Measurements from ENCODE around the gene GBA2.

Gene GBA2

GRCh38 chr9:35737143-35737542 is 11.9 kb downstream of the GBA2 start:
- no peak for DNase-seq

GRCh38 chr9:35736201-35736633 is 12.8 kb downstream of the GBA2 start:
- peak; percentile 82 for DNase-seq

- DNase-seq: no peak
Measured at GRCh38 chr9:35734096-35734495, 14.9 kb downstream of the GBA2 start.

DNA sequence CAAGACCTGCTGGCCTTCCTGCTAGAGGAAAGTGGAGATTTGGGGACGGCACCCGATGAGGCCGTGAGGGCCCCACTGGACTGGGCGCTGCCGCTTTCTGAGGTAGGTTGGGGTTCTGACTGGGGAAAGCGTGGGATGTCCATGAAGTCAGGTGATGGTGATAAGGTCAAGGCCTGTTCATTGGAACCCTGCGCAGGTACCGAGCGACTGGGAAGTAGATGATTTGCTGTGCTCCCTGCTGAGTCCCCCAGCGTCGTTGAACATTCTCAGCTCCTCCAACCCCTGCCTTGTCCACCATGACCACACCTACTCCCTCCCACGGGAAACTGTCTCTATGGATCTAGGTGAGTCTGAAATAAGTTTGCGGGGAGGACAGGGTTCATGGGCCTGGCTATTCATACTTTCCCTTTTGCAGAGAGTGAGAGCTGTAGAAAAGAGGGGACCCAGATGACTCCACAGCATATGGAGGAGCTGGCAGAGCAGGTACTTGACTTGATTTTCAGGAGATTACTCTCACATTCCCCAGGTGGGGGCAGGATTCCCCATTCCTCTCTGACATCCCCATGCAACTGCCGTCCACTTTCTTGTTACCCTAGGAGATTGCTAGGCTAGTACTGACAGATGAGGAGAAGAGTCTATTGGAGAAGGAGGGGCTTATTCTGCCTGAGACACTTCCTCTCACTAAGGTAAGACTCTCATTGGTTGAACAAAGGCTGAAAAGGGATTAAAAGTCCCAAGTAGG is 16.1 kb downstream of the GBA2 start:
- DNase-seq: no peak

DNA sequence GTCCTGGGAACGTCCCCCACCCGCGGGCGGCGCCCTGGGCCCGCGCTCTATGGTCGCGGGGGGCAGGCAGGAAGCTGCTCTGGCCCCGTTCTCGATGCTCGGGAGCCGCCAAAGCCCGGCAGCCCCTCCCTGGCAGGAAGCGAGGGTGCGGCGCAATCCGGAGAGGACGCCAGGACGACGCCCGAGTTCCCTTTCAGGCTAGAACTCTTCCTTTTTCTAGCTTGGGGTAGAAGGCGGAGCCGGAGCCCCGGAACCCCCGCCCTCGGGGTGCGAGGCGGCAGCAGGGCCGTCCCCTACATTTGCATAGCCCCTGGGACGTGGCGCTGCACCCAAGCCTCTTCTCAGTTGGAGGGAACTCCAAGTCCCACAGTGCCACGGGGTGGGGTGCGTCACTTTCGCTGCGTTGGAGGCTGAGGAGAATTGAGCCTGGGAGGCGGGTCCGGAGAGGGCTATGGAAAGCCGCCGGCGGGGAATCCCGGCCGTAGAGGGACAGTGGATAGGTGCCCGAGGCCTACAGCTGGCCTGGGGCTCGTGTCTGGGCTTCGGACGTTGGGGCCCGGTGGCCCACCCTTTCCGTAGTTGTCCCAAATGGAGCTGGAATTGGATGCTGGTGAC is 16.7 kb downstream of the GBA2 start, which contains the start of the genes CREB3 and TLN1:
Gene CREB3 (plus strand): TSS at position 482 of the 615 bp plus-strand sequence. CDS start 107 bp downstream, at position 589.
Gene TLN1 (minus strand): TSS at position 11 of the 615 bp plus-strand sequence. CDS start 6,501 bp downstream, outside the sequence.
- peak; percentile 99 for DNase-seq

DNA sequence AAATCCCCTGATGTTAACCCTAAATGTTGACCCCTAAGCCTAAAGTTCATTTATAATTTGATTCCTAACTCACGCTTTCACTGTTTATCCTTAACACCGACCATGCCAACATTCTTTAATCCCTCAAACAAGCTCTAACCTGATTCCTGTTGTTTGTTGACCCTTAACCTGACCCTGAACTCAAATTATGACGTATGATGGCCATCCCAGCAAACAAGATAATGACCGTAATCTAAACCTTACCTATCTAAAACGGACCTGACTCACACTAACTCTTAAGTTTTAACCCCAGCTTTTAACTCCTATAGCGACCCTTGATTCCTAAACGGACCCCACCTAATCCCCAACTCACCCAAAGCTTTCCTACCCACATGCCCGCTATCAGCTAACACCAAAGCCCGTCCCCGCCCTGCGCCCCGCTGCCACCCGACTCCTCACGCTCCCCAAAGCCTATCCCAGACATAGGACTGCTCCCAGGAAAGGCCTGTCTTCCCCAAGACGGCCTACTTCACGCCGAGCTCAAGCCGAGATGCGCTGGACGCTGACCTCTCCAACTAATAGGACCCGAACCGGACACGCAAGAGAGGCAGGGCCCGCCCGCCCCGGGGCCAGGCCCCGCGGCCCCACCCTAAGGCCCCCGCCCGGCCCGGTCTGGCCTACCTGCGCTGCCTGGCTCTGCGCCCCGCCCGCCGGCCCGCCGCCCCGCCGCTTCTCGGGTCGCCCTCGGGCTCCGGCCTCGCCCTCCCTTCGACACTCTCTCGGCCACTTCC is 17.4 kb downstream of the GBA2 start:
- DNase-seq: no peak

- DNase-seq: no peak
Measured at GRCh38 chr9:35730486-35730854, 18.6 kb downstream of the GBA2 start.

GRCh38 chr9:35729700-35730485 is 19.1 kb downstream of the GBA2 start:
- DNase-seq: peak; percentile 60

GRCh38 chr9:35729101-35729500 is 19.9 kb downstream of the GBA2 start:
- DNase-seq: no peak

DNA sequence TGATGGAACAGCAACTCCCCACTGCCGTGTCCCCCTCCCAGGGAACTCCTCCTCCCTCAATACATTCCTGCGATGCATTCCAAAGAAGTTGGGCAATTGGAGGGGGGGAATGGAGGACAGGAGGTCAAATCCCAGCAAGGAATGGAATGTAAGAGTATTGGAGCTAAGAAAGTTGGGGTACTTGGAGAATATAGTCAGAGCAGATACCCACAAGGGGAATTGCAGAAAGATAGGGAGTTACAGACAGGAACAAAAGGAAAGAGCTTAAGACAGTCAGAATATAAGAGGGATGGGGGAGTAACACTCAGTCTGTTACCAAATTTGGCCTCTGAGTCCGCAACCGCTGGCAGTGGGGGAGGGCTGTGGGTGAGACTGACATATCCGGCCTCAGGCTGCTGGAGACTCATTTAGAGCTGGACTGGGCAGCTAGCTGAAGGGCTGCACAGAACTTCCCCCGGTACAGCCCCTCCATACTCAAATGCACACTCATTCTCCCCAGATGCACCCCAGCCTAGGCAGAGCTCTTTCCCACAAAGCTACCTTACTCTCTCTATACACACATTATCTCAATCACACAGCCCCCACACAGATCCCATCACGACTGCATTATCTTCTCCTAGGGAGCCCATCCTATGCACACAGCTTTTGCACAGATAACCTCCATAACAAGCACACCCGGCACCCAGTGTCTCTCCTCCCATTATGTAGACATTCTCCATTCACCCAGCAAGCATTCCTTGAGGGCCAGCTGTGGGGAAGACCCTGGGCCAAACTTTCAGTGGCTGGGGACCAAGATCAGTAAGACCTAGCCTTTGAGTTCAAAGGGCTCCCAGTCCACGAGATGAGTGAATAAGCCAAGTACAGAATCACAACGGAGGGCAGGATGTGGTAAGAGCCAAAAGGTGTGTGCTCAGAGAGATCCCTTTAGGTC is 20.7 kb downstream of the GBA2 start:
- DNase-seq: peak; percentile 77

DNA sequence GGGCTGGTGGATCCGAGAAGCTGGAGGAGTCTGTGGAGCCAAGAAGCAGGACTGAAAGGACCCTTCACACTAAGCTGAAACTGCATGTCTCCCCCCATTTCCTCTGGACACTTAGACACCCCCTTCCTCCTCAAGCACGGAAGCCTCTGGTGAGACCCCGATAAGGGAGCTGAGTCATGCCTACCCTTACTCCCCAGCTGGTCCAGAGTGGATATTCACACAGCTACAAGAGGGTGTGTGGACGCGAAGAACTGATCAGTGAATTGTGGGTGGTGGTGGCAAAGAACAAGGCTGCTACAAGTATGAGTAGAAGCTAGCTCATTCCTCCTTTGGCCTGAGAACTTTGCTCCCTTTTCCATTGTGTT is 21.4 kb downstream of the GBA2 start:
- no peak for DNase-seq

- DNase-seq: peak; percentile 43
Measured at GRCh38 chr9:35726931-35727330, 22.1 kb downstream of the GBA2 start.

- DNase-seq: no peak
Measured at GRCh38 chr9:35725362-35725761, 23.7 kb downstream of the GBA2 start.

DNA sequence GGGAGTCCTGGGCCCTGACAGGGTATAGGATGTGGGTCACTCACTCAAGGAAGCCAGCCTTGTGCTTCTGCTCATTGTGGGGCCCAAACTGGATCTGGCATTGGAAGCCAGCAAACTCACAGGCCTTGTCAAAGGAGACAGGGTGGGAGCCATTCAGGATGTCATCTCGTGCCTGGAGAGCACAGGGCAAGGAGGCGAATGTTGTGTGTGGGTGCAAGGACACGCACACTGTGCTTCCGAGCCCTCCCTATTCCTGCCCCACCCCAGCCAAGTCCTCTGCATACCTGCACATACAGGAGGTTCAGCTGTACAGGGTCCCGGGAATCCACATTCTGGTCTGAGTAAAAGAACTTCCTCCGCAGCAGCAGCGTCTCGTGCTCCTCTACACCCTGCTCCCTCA is 25.1 kb downstream of the GBA2 start:
- no peak for DNase-seq

GRCh38 chr9:35723426-35723825 is 25.6 kb downstream of the GBA2 start:
- DNase-seq: no peak

- DNase-seq: no peak
Measured at GRCh38 chr9:35719546-35719945, 29.5 kb downstream of the GBA2 start.

- no peak for DNase-seq
Measured at GRCh38 chr9:35718721-35719511, 30.1 kb downstream of the GBA2 start.

- no peak for DNase-seq
Measured at GRCh38 chr9:35717132-35717870, 31.7 kb downstream of the GBA2 start.

DNA sequence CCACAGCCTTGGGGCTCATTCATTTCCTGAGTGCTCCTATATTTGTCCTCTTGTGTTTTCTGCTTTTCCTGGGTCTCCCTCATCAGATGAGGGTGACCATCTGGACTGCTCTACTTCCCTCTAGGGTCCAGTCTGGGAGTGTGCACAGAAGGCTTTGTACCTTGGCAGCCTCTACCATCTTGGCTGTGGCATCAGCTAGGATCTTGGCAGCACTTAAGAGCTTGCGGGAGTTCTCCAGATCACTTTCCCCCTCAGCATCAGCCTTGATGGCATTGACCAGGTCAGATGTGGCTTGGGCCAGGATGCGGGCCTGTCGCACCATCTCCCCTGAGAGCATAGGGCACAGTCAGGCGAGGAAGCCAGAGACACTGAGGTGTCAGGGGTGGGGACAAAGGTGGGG is 32.8 kb downstream of the GBA2 start:
- DNase-seq: no peak

GRCh38 chr9:35714579-35715252 is 34.3 kb downstream of the GBA2 start:
- DNase-seq: no peak
